K562 (cell line): ENCODE data around the gene FERD3L.

Experiments used
- ARHGAP35 ChIP-seq: fragments of 450-650 bp; IDR thresholded peaks from 2 replicates; pipeline ENCODE4 v1.6.1; 2018; ENCODE audit not compliant: partially characterized antibody
- ARID2 ChIP-seq: fragments of 450-650 bp; IDR thresholded peaks from 2 replicates; pipeline ENCODE4 v1.6.1; 2017; ENCODE audit warnings: antibody characterized with exemption, mild to moderate bottlenecking
- CTCF ChIP-seq, 3 experiments: IDR thresholded peaks in 2 of 3; conservative IDR thresholded peaks in 1 of 3; 2 replicates each; pipeline ENCODE4 v1.5.1; 2011 to 2012; ENCODE audit warnings: low read length in 3 of 3, mild to moderate bottlenecking in 3 of 3, control low read depth in 2 of 3, improper control_type of control experiment in 1 of 3, inconsistent platforms in 1 of 3, low read depth in 1 of 3, mixed read lengths in 1 of 3, moderate library complexity in 1 of 3; ENCODE audit not compliant: insufficient read depth in 2 of 3
- E2F6 ChIP-seq, 2 experiments: IDR thresholded peaks; 2 replicates each; pipeline ENCODE4 v1.6.1; 2011; ENCODE audit warnings: borderline replicate concordance in 1 of 2, control low read depth in 1 of 2, low read depth in 1 of 2, low read length in 1 of 2, mild to moderate bottlenecking in 1 of 2, mixed read lengths in 1 of 2, moderate library complexity in 1 of 2; ENCODE audit not compliant: insufficient read depth in 1 of 2, insufficient read length in 1 of 2, poor library complexity in 1 of 2, severe bottlenecking in 1 of 2; ENCODE audit errors: extremely low read depth in 1 of 2
- HCFC1 ChIP-seq: IDR thresholded peaks from 2 replicates; pipeline ENCODE4 v1.6.1; 2012; ENCODE audit warnings: low read depth, low read length, improper control_type of control experiment
- MLLT1 ChIP-seq, 2 experiments: fragments of 450-650 bp; IDR thresholded peaks; 2 replicates each; pipeline ENCODE4 v1.6.1; 2016
- TFAM ChIP-seq: fragments of 250-450 bp; sonication (Bioruptor Pico); conservative IDR thresholded peaks from 2 replicates; pipeline ENCODE4 v1.5.0; 2021; ENCODE audit warnings: mild to moderate bottlenecking, moderate library complexity
- ZFX ChIP-seq: sonication (generic); formaldehyde crosslinking; IDR thresholded peaks from 2 replicates; pipeline ENCODE4 v1.8.0; 2022; ENCODE audit warnings: mild to moderate bottlenecking, missing genetic modification reagents, moderate library complexity
- ZNF140 ChIP-seq: fragments of 250-450 bp; sonication (Bioruptor Pico); IDR thresholded peaks from 2 replicates; pipeline ENCODE4 v1.8.0; 2021; ENCODE audit warnings: moderate library complexity, mild to moderate bottlenecking, inconsistent platforms
- ZNF232 ChIP-seq: sonication (generic); formaldehyde crosslinking; IDR thresholded peaks from 2 replicates; pipeline ENCODE4 v1.8.0; 2022; ENCODE audit warnings: mild to moderate bottlenecking, missing genetic modification reagents
- ZNF408 ChIP-seq: fragments of 250-450 bp; sonication (Bioruptor Pico); IDR thresholded peaks from 2 replicates; pipeline ENCODE4 v1.4.0; 2020; ENCODE audit warnings: low read depth, mild to moderate bottlenecking, moderate library complexity
- ZNF57 ChIP-seq: fragments of 450-650 bp; formaldehyde crosslinking; IDR thresholded peaks from 2 replicates; pipeline ENCODE4 v1.4.0; 2020; ENCODE audit warnings: mild to moderate bottlenecking, moderate library complexity
- ZNF583 ChIP-seq: fragments of 250-450 bp; sonication (Bioruptor Pico); IDR thresholded peaks from 2 replicates; pipeline ENCODE4 v1.4.0; 2020
- TF ChIP-seq, protein P1 (sequence below), 2 experiments: fragments of 450-650 bp; IDR thresholded peaks; 2 replicates each; pipeline ENCODE4 v1.6.1; 2016; ENCODE audit warnings: mild to moderate bottlenecking in 2 of 2, borderline replicate concordance in 1 of 2, low read depth in 1 of 2, moderate library complexity in 1 of 2

- no peak for TF ChIP-seq E2F6 (IDR thresholded peaks at IDR 0.05; ENCODE audit: borderline replicate concordance in 1 of 2, extremely low read depth in 1 of 2, insufficient read depth in 1 of 2, insufficient read length in 1 of 2, low read depth in 1 of 2, low read length in 1 of 2, poor library complexity in 1 of 2, severe bottlenecking in 1 of 2)
- no peak for TF ChIP-seq ZNF232 (CRISPR knock-in tag)
- TF ChIP-seq ZNF583, result no peak
- TF ChIP-seq ZFX (CRISPR knock-in tag), result no peak
- no peak for TF ChIP-seq ZNF57
- TF ChIP-seq HCFC1, result no peak
- TF ChIP-seq CTCF (IDR thresholded peaks at IDR 0.05 in 2 of 3, conservative IDR thresholded peaks at IDR 0.05 in 1 of 3; ENCODE audit: insufficient read depth in 2 of 3, low read depth in 1 of 3, low read length in 3 of 3), result no peak
- TF ChIP-seq ZNF140 (CRISPR knock-in tag), result no peak
- no peak for TF ChIP-seq ZNF408 (CRISPR knock-in tag)
- no peak for TF ChIP-seq ARID2
- no peak for TF ChIP-seq TFAM (CRISPR knock-in tag)
- no peak for TF ChIP-seq ARHGAP35
- TF ChIP-seq MLLT1 (IDR thresholded peaks at IDR 0.05), result no peak
- TF ChIP-seq, protein P1, sequence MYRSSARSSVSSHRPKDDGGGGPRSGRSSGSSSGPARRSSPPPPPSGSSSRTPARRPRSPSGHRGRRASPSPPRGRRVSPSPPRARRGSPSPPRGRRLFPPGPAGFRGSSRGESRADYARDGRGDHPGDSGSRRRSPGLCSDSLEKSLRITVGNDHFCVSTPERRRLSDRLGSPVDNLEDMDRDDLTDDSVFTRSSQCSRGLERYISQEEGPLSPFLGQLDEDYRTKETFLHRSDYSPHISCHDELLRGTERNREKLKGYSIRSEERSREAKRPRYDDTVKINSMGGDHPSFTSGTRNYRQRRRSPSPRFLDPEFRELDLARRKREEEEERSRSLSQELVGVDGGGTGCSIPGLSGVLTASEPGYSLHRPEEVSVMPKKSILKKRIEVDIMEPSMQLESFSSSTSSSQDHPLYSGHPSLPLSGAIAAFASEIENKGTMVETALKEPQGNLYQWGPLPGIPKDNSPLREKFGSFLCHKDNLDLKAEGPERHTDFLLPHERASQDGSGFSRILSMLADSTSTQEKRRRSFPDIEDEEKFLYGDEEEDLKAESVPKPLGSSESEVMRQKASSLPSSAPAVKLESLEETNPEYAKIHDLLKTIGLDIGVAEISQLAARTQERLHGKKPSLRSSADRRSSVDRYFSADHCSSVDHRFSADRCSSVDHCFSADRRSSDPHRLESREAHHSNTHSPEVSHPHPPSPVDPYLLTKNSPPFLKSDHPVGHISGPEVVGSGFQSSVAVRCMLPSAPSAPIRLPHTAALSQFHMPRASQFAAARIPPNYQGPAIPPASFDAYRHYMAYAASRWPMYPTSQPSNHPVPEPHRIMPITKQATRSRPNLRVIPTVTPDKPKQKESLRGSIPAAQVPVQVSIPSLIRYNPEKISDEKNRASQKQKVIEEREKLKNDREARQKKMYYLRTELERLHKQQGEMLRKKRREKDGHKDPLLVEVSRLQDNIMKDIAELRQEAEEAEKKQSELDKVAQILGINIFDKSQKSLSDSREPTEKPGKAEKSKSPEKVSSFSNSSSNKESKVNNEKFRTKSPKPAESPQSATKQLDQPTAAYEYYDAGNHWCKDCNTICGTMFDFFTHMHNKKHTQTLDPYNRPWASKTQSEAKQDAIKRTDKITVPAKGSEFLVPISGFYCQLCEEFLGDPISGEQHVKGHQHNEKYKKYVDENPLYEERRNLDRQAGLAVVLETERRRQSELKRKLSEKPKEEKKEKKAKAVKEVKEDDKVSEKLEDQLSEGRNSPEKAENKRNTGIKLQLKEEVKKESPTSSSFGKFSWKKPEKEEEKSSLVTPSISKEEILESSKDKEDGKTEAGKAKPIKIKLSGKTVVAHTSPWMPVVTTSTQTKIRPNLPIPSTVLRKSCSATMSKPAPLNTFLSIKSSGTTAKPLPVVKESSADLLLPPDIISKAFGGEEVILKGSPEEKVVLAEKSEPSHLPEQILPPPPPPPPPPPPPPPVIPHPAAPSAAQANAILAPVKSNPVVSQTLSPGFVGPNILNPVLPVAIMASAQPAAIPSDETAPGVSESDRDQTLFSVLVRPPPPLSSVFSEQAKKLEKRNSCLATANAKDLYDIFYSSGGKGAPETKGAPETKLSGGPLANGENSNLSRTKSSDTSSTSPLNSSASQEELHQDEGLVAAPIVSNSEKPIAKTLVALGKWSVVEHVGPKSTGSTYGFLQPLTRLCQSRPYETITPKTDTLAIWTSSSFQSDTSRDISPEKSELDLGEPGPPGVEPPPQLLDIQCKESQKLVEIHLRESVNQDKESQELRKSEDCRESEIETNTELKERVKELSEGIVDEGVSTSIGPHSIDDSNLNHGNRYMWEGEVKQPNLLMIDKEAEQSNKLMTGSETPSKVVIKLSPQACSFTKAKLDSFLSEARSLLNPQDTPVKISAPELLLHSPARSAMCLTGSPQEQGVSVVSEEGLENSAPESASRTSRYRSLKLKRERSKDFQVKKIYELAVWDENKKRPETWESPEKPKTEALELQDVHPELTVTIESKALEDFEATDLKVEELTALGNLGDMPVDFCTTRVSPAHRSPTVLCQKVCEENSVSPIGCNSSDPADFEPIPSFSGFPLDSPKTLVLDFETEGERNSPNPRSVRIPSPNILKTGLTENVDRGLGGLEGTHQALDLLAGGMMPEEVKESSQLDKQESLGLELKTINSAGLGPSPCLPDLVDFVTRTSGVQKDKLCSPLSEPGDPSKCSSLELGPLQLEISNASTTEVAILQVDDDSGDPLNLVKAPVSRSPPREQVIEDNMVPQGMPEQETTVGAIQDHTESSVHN (IDR thresholded peaks at IDR 0.05; ENCODE audit: borderline replicate concordance in 1 of 2, low read depth in 1 of 2), result no peak
These were observed 46.0 kb downstream of the FERD3L start for GRCh38 chr7:19099194-19099593.
